Measurements from ENCODE around the gene PRKN. TPM values are rescaled to one million over a fixed set of nuclear protein-coding genes. Genes with fewer than 3 reads are reported as not detected.

The PRKN gene
- total RNA-seq, 1 experiment from 2014 or later: 2.0 TPM

- no peaks in the 10 kb centered on the region for H3K27me3 Mint-ChIP-seq (ENCODE audit: low read depth)
- Histone ChIP-seq H4K20me1 (ENCODE audit: control insufficient read depth, insufficient read depth, insufficient read length) (no peaks in the 10 kb centered on the region), H2BK120ac (ENCODE audit: low read depth, low read length, poor library complexity, severe bottlenecking) (no peak overlapping the region), H3K79me2 (ENCODE audit: insufficient read depth, low read length) (no peaks in the 10 kb centered on the region), H4K8ac (replicated peaks; ENCODE audit: insufficient read length, low read depth, low read length) (no peak overlapping the region), H3K56ac (ENCODE audit: insufficient read length, low read depth, low read length) (no peak overlapping the region), H3K14ac (ENCODE audit: insufficient read depth, low read length) (no peak overlapping the region), H4K91ac (ENCODE audit: insufficient read length, low read depth, low read length) (no peak overlapping the region), H2AK5ac (ENCODE audit: insufficient read length, low read length) (no peak overlapping the region), H2BK5ac (ENCODE audit: insufficient read length, low read length) (no peak overlapping the region), H3K79me1 (ENCODE audit: insufficient read depth, low read depth, low read length, poor library complexity, severe bottlenecking) (no peaks in the 10 kb centered on the region), H3K23ac (ENCODE audit: insufficient read length, low read depth, low read length) (no peak overlapping the region), H3K27me3 (ENCODE audit: insufficient read depth, low read length) (no peaks in the 10 kb centered on the region), H2BK20ac (ENCODE audit: low read depth, low read length, poor library complexity, severe bottlenecking) (no peak overlapping the region), H3K9me3 (ENCODE audit: control insufficient read depth, low read depth, low read length) (no peaks in the 10 kb centered on the region), H3K18ac (ENCODE audit: insufficient read length, low read depth, low read length) (no peak overlapping the region), H2AFZ (ENCODE audit: low read length) (no peak overlapping the region), H3K4me1 (ENCODE audit: insufficient read depth, low read length) (no peaks in the 10 kb centered on the region), H3K4ac (ENCODE audit: low read depth, low read length) (no peak overlapping the region), H3K23me2 (ENCODE audit: insufficient read length, low read depth, low read length, poor library complexity, severe bottlenecking) (no peaks in the 10 kb centered on the region), H4K5ac (ENCODE audit: insufficient read length, low read depth, low read length) (no peak overlapping the region), H2BK12ac (ENCODE audit: insufficient read length, low read depth, low read length) (no peak overlapping the region), H3K4me2 (ENCODE audit: insufficient read depth, insufficient read length, low read length) (no peak overlapping the region), H2BK15ac (ENCODE audit: low read depth, low read length) (no peak overlapping the region), H3T11ph (ENCODE audit: low read length) (no peak overlapping the region), H3K27ac (ENCODE audit: insufficient read length, low read depth, low read length) (no peak overlapping the region), H3K9ac (ENCODE audit: extremely low read depth, insufficient read length, low read length) (no peak overlapping the region)
- H3K9me3 Mint-ChIP-seq: no peaks in the 10 kb centered on the region; a peak in 1 of 5 replicates
- no peak overlapping the region for H3K27ac Mint-ChIP-seq
- no CpG with 5 or more reads among the region's 4 CpGs for WGBS (ENCODE audit: extremely low coverage, insufficient read length, low lambda C conversion rate)
- no peak overlapping the region for H3K4me3 Mint-ChIP-seq
- TF ChIP-seq CTCF (conservative IDR thresholded peaks at IDR 0.05): no peak
- no peak for DNase-seq
- H3K4me1 Mint-ChIP-seq: peaks cover 2% of the 10 kb centered on the region in 2 experiments; a peak in 2 of 4 replicates
- H3K36me3 Mint-ChIP-seq (ENCODE audit: insufficient read depth in 1 of 3, low read depth in 3 of 3): no peaks in the 10 kb centered on the region
Measured at GRCh38 chr6:162683135-162683534, 44.4 kb downstream of the PRKN start.
